ENCODE measurements around the gene MTCL1. TPM values are rescaled to one million over a fixed set of nuclear protein-coding genes. Genes with fewer than 3 reads are reported as not detected.

MTCL1 gene
- total RNA-seq, 2 experiments from 2014 or later = 1.6 to 1.7 TPM

- ChIA-PET POLR2A (no interaction called here), CTCF (no interaction called here)
- Mint-ChIP-seq H3K27me3 (ENCODE audit: low read depth) (peaks cover 8% of the 10 kb centered on the region), H3K36me3 (ENCODE audit: low read depth) (no peaks in the 10 kb centered on the region), H3K4me3 (no peak overlapping the region), H3K9me3 (ENCODE audit: insufficient read depth) (no peaks in the 10 kb centered on the region), H3K4me1 (ENCODE audit: low read depth) (no peaks in the 10 kb centered on the region), H3K27ac (no peak overlapping the region)
- ATAC-seq (no peak), DNase-seq (no peak)
Measured at GRCh38 chr18:8818982-8819381, 113.6 kb downstream of the MTCL1 start.

GRCh38 chr18:8820396-8821082 is 115.2 kb downstream of the MTCL1 start:
- H3K4me1 Mint-ChIP-seq (ENCODE audit: low read depth) = no peaks in the 10 kb centered on the region
- no peaks in the 10 kb centered on the region for H3K9me3 Mint-ChIP-seq (ENCODE audit: insufficient read depth)
- no peak for ATAC-seq
- H3K27me3 Mint-ChIP-seq (ENCODE audit: low read depth) = peaks cover 8% of the 10 kb centered on the region
- ChIA-PET CTCF (no interaction called here), POLR2A (no interaction called here)
- H3K4me3 Mint-ChIP-seq = no peak overlapping the region
- no peaks in the 10 kb centered on the region for H3K36me3 Mint-ChIP-seq (ENCODE audit: low read depth)
- no peak for DNase-seq
- H3K27ac Mint-ChIP-seq = no peak overlapping the region

GRCh38 chr18:8821083-8821465 is 115.7 kb downstream of the MTCL1 start:
- Mint-ChIP-seq H3K27me3 (ENCODE audit: low read depth) (peaks cover 8% of the 10 kb centered on the region), H3K4me3 (no peak overlapping the region), H3K9me3 (ENCODE audit: insufficient read depth) (no peaks in the 10 kb centered on the region), H3K4me1 (ENCODE audit: low read depth) (no peaks in the 10 kb centered on the region), H3K27ac (no peak overlapping the region), H3K36me3 (ENCODE audit: low read depth) (no peaks in the 10 kb centered on the region)
- ChIA-PET POLR2A (no interaction called here), CTCF (no interaction called here)
- no peak for ATAC-seq
- no peak for DNase-seq

- CTCF ChIA-PET = no interaction called here
- no peak for ATAC-seq
- no peak for DNase-seq
Measured at GRCh38 chr18:8821531-8821930, 116.2 kb downstream of the MTCL1 start.

GRCh38 chr18:8822643-8823042 is 117.3 kb downstream of the MTCL1 start:
- H3K9me3 Mint-ChIP-seq (ENCODE audit: insufficient read depth) = no peaks in the 10 kb centered on the region
- H3K4me3 Mint-ChIP-seq = no peak overlapping the region
- H3K27me3 Mint-ChIP-seq (ENCODE audit: low read depth) = peaks cover 6% of the 10 kb centered on the region
- H3K36me3 Mint-ChIP-seq (ENCODE audit: low read depth) = no peaks in the 10 kb centered on the region
- no peak for DNase-seq
- ChIA-PET POLR2A (no interaction called here), CTCF (no interaction called here)
- H3K27ac Mint-ChIP-seq = no peak overlapping the region
- ATAC-seq = no peak
- no peaks in the 10 kb centered on the region for H3K4me1 Mint-ChIP-seq (ENCODE audit: low read depth)

More at GRCh38 chr18:8821531-8821930, 116.2 kb downstream of the MTCL1 start:
- H3K36me3 Mint-ChIP-seq (ENCODE audit: low read depth) = no peaks in the 10 kb centered on the region
- no peak overlapping the region for H3K4me3 Mint-ChIP-seq
- H3K27me3 Mint-ChIP-seq (ENCODE audit: low read depth) = peaks cover 8% of the 10 kb centered on the region
- no peaks in the 10 kb centered on the region for H3K9me3 Mint-ChIP-seq (ENCODE audit: insufficient read depth)
- POLR2A ChIA-PET = no interaction called here
- H3K4me1 Mint-ChIP-seq (ENCODE audit: low read depth) = no peaks in the 10 kb centered on the region
- no peak overlapping the region for H3K27ac Mint-ChIP-seq

- H3K27ac Mint-ChIP-seq = no peak overlapping the region
- H3K36me3 Mint-ChIP-seq (ENCODE audit: low read depth) = no peaks in the 10 kb centered on the region
- H3K27me3 Mint-ChIP-seq (ENCODE audit: low read depth) = peaks cover 5% of the 10 kb centered on the region
- H3K9me3 Mint-ChIP-seq (ENCODE audit: insufficient read depth) = no peaks in the 10 kb centered on the region
- ATAC-seq (no peak), DNase-seq (no peak)
- no peaks in the 10 kb centered on the region for H3K4me1 Mint-ChIP-seq (ENCODE audit: low read depth)
- ChIA-PET CTCF (no interaction called here), POLR2A (no interaction called here)
- no peak overlapping the region for H3K4me3 Mint-ChIP-seq
Measured at GRCh38 chr18:8823530-8823929, 118.2 kb downstream of the MTCL1 start.

- Mint-ChIP-seq H3K4me3 (no peak overlapping the region), H3K4me1 (ENCODE audit: low read depth) (no peaks in the 10 kb centered on the region), H3K36me3 (ENCODE audit: low read depth) (no peaks in the 10 kb centered on the region), H3K27ac (no peak overlapping the region), H3K27me3 (ENCODE audit: low read depth) (peaks cover 5% of the 10 kb centered on the region), H3K9me3 (ENCODE audit: insufficient read depth) (no peaks in the 10 kb centered on the region)
- no peak for ATAC-seq
- DNase-seq = no peak
- POLR2A ChIA-PET = no interaction called here
- CTCF ChIA-PET = no interaction called here
Measured at GRCh38 chr18:8824846-8825245, 119.5 kb downstream of the MTCL1 start.

- no peak overlapping the region for H3K27ac Mint-ChIP-seq
- DNase-seq (no peak), ATAC-seq (no peak)
- no peak overlapping the region for H3K4me3 Mint-ChIP-seq
- ChIA-PET POLR2A (no interaction called here), CTCF (no interaction called here)
- no peaks in the 10 kb centered on the region for H3K4me1 Mint-ChIP-seq (ENCODE audit: low read depth)
- H3K27me3 Mint-ChIP-seq (ENCODE audit: low read depth) = peaks cover 5% of the 10 kb centered on the region
- no peaks in the 10 kb centered on the region for H3K36me3 Mint-ChIP-seq (ENCODE audit: low read depth)
- H3K9me3 Mint-ChIP-seq (ENCODE audit: insufficient read depth) = no peaks in the 10 kb centered on the region
Measured at GRCh38 chr18:8825273-8825672, 119.9 kb downstream of the MTCL1 start.

GRCh38 chr18:8825729-8826375 is 120.5 kb downstream of the MTCL1 start:
- DNase-seq (no peak), ATAC-seq (no peak)
- ChIA-PET POLR2A (no interaction called here), CTCF (no interaction called here)
- no peaks in the 10 kb centered on the region for H3K36me3 Mint-ChIP-seq (ENCODE audit: low read depth)
- H3K4me1 Mint-ChIP-seq (ENCODE audit: low read depth) = no peaks in the 10 kb centered on the region
- no peak overlapping the region for H3K27ac Mint-ChIP-seq
- peaks cover 2% of the 10 kb centered on the region for H3K27me3 Mint-ChIP-seq (ENCODE audit: low read depth)
- no peak overlapping the region for H3K4me3 Mint-ChIP-seq
- H3K9me3 Mint-ChIP-seq (ENCODE audit: insufficient read depth) = no peaks in the 10 kb centered on the region

- Mint-ChIP-seq H3K36me3 (ENCODE audit: low read depth) (no peaks in the 10 kb centered on the region), H3K27ac (no peak overlapping the region), H3K4me3 (no peak overlapping the region), H3K4me1 (ENCODE audit: low read depth) (no peaks in the 10 kb centered on the region), H3K27me3 (ENCODE audit: low read depth) (no peaks in the 10 kb centered on the region), H3K9me3 (ENCODE audit: insufficient read depth) (no peaks in the 10 kb centered on the region)
- DNase-seq (no peak), ATAC-seq (no peak)
- CTCF ChIA-PET = no interaction called here
- POLR2A ChIA-PET = no interaction called here
Measured at GRCh38 chr18:8826514-8826913, 121.2 kb downstream of the MTCL1 start.

GRCh38 chr18:8826971-8827370 is 121.6 kb downstream of the MTCL1 start:
- no peak for ATAC-seq
- DNase-seq = no peak
- Mint-ChIP-seq H3K4me3 (no peak overlapping the region), H3K9me3 (ENCODE audit: insufficient read depth) (no peaks in the 10 kb centered on the region), H3K36me3 (ENCODE audit: low read depth) (no peaks in the 10 kb centered on the region), H3K4me1 (ENCODE audit: low read depth) (no peaks in the 10 kb centered on the region), H3K27ac (no peak overlapping the region), H3K27me3 (ENCODE audit: low read depth) (no peaks in the 10 kb centered on the region)
- CTCF ChIA-PET = no interaction called here
- POLR2A ChIA-PET = no interaction called here

GRCh38 chr18:8828300-8828699 is 122.9 kb downstream of the MTCL1 start:
- Mint-ChIP-seq H3K4me3 (no peak overlapping the region), H3K27me3 (ENCODE audit: low read depth) (no peaks in the 10 kb centered on the region), H3K27ac (no peak overlapping the region), H3K36me3 (ENCODE audit: low read depth) (no peaks in the 10 kb centered on the region), H3K9me3 (ENCODE audit: insufficient read depth) (no peaks in the 10 kb centered on the region), H3K4me1 (ENCODE audit: low read depth) (no peaks in the 10 kb centered on the region)
- CTCF ChIA-PET = no interaction called here
- no peak for DNase-seq
- ATAC-seq = no peak
- POLR2A ChIA-PET = no interaction called here

- ChIA-PET POLR2A (no interaction called here), CTCF (no interaction called here)
- H3K27ac Mint-ChIP-seq = no peak overlapping the region
- no peaks in the 10 kb centered on the region for H3K4me1 Mint-ChIP-seq (ENCODE audit: low read depth)
- H3K27me3 Mint-ChIP-seq (ENCODE audit: low read depth) = no peaks in the 10 kb centered on the region
- no peak overlapping the region for H3K4me3 Mint-ChIP-seq
- ATAC-seq (no peak), DNase-seq (no peak)
- no peaks in the 10 kb centered on the region for H3K9me3 Mint-ChIP-seq (ENCODE audit: insufficient read depth)
- H3K36me3 Mint-ChIP-seq (ENCODE audit: low read depth) = no peaks in the 10 kb centered on the region
Measured at GRCh38 chr18:8828798-8829197, 123.4 kb downstream of the MTCL1 start.

Data from activated CD8-positive, alpha-beta T cell treated with anti-CD3 and anti-CD28 coated beads, Interleukin-2, amount 10 ng/mL, durations not matched to agents 7 days and 5 days (primary cell).